Gastrocnemius medialis (tissue), 4 donors: ENCODE measurements around the gene ABO.

Experiments used
- CTCF ChIP-seq, 5 experiments: fragments of 450-650 bp in 3 of 5; fragments of 200-600 bp in 2 of 5; sonication (generic) in 2 of 5; IDR thresholded peaks in 4 of 5; conservative IDR thresholded peaks in 1 of 5; 1 replicate in 4 of 5; 2 replicates in 1 of 5; pipeline ENCODE4 v1.5.1; 2016 to 2019; ENCODE audit warnings: antibody characterized with exemption in 5 of 5, mild to moderate bottlenecking in 3 of 5, moderate library complexity in 3 of 5
- POLR2A ChIP-seq, 2 donors: fragments of 450-650 bp; IDR thresholded peaks; one replicate each; pipeline ENCODE4 v1.6.1; 2017; ENCODE audit warnings: antibody characterized with exemption in 2 of 2, mild to moderate bottlenecking in 2 of 2, moderate library complexity in 2 of 2

DNA sequence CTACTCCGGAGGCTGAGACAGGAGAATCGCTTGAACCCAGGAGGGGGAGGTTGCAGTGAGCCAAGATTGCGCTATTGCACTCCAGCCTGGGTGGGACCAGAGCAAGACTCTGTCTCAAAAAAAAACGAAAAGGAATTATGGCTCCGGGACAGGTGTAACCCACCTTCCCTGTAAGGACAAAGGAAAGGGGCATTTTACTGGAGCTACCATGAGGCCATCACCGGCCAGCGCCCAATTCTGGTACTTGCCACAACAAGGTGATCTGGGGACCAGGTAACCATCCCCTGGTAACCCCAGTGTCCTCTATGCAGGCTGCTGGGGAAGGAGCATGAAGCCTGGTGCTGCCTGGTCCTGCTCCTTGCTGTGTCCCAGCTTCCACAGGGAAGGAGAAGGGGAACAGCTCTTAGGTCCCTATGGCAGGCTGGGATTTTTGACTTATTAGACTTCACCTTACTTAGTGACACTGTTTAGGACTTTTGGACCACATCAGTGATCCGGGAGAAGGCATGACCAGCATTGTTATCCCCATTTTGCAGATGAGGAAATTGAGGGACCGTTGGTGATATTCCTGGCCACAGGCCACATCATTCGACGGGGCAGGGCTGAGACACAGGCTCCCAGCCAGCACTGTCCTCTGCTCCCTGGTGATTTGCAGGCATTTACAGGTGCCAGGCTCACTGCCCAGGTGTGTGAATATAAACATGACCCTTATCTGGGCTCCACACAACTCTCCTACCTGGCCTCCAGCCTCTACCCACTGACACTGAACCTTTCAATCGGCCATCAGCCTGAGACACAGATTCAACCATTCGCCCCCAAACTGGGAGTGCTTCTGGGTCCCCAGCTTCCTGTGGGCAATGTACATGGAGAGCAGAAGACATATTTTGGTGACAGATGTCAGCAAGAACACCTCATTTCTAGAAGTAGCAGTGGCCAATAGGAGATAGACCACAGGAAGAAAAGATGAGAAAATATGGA, 26.5 kb upstream of the ABO start:
- TF ChIP-seq CTCF (IDR thresholded peaks at IDR 0.05 in 4 of 5, conservative IDR thresholded peaks at IDR 0.05 in 1 of 5), result no peak
- TF ChIP-seq POLR2A (IDR thresholded peaks at IDR 0.05), result no peak
